ENCODE results near the gene FMN1.
"Not testable (repeated sequence)": the region's sequence is repeated elsewhere in the genome, so short reads cannot be mapped to it uniquely, and the experiment has no call there.

FMN1 gene

DNA sequence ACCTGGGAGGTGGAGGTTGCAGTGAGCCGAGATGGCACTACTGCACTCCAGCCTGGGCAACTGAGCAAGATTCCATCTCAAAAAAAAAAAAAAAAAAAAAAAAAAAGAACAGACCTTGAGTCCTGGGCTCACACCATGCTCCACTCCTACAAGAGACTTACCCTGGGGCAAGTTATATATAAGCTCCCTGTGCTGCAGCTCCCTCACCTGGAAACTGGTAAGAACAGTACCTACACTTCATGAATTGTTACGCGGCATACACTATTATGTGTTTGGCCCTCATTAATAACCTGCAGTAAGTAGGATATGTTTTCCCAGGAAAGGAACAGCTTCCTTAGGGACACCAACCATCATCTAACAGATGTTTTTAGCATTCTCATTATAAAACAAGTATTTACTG lies 119.6 kb downstream of the FMN1 start:
- H3K36me3 ChIP-seq: no peaks in the 10 kb centered on the region
- TF ChIP-seq, protein P1, sequence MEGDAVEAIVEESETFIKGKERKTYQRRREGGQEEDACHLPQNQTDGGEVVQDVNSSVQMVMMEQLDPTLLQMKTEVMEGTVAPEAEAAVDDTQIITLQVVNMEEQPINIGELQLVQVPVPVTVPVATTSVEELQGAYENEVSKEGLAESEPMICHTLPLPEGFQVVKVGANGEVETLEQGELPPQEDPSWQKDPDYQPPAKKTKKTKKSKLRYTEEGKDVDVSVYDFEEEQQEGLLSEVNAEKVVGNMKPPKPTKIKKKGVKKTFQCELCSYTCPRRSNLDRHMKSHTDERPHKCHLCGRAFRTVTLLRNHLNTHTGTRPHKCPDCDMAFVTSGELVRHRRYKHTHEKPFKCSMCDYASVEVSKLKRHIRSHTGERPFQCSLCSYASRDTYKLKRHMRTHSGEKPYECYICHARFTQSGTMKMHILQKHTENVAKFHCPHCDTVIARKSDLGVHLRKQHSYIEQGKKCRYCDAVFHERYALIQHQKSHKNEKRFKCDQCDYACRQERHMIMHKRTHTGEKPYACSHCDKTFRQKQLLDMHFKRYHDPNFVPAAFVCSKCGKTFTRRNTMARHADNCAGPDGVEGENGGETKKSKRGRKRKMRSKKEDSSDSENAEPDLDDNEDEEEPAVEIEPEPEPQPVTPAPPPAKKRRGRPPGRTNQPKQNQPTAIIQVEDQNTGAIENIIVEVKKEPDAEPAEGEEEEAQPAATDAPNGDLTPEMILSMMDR (IDR thresholded peaks at IDR 0.05; ENCODE audit: low read depth, low read length): no peak; the same call in 1 of the 2 replicates
- DNase-seq: no peak

DNA sequence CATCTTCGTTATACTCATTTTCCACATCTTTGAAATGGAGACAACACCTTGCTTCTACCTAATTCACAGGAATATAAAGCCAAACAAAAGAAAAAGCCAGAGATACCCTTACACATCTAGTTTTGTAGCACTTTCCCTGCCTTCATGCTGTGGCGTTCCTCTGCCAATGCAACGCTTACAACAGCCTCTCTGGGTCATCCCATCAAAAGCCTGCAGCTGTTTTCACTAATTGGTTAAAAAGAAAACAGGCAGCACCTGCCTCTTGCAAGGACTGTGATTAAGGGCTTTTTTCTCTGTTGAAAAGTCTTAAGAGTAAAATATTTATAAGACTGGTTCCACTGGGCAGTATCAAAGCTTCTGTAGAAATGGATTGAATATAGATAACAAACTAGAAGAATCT lies 120.3 kb downstream of the FMN1 start:
- Histone ChIP-seq H3K36me3 (no peaks in the 10 kb centered on the region), H3K27me3 (no peaks in the 10 kb centered on the region), H3K4me1 (peaks cover 6% of the 10 kb centered on the region; the same call in 1 of the 2 replicates), H3K4me3 (ENCODE audit: low read depth, low read length) (no peak overlapping the region), H3K9me3 (no peaks in the 10 kb centered on the region)
- DNase-seq: no peak
- TF ChIP-seq, protein P1 (IDR thresholded peaks at IDR 0.05; ENCODE audit: low read depth, low read length): no peak

More for the DNA sequence above, 119.6 kb downstream of the FMN1 start:
- Histone ChIP-seq H3K4me3 (ENCODE audit: low read depth, low read length) (no peak overlapping the region), H3K9me3 (no peaks in the 10 kb centered on the region), H3K4me1 (peaks cover 5% of the 10 kb centered on the region; the same call in 1 of the 2 replicates), H3K27me3 (no peaks in the 10 kb centered on the region)

DNA sequence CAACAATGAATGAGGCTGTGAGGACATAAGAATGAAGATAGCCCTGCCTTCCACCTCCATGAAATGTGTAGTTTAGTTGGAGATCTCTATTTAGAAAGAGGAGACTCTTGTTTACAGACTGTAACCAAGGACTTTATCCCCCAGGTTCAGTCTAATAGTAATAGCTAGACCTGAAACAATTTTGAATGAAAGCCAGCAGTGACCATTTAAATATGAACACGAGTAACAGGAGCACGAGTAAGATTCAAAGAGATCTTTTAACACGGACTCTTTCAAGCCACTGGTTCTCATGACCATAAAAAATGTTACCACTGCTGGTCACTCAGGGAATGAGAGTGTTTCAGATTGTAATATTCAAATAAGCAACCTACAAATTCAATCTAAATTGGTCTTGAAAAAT lies 123.1 kb downstream of the FMN1 start:
- Histone ChIP-seq H3K27me3 (no peaks in the 10 kb centered on the region), H3K4me1 (peaks cover 18% of the 10 kb centered on the region), H3K4me3 (ENCODE audit: low read depth, low read length) (no peak overlapping the region), H3K9me3 (no peaks in the 10 kb centered on the region), H3K36me3 (no peaks in the 10 kb centered on the region)
- no peak for DNase-seq
- TF ChIP-seq, protein P1 (IDR thresholded peaks at IDR 0.05; ENCODE audit: low read depth, low read length): no peak

DNA sequence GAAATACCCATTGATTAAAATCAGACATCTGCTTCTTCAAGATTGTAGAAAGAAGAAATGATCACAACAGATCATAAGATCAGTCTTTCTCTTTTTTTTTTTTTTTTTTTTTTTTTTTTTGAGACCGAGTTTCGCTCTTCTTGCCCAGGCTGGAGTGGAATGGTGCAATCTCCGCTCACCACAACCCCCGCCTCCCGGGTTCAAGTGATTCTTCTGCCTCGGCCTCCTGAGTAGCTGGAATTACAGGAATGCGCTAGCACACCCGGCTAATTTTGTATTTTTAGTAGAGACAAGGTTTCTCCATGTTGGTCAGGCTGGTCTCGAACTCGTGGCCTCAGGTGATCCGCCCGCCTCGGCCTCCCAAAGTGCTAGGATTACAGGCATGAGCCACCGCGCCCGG lies 124.6 kb downstream of the FMN1 start:
- peaks cover 18% of the 10 kb centered on the region for H3K4me1 ChIP-seq
- H3K4me3 ChIP-seq (ENCODE audit: low read depth, low read length); H3K27me3 ChIP-seq; H3K9me3 ChIP-seq; H3K36me3 ChIP-seq; DNase-seq: not testable (repeated sequence)

DNA sequence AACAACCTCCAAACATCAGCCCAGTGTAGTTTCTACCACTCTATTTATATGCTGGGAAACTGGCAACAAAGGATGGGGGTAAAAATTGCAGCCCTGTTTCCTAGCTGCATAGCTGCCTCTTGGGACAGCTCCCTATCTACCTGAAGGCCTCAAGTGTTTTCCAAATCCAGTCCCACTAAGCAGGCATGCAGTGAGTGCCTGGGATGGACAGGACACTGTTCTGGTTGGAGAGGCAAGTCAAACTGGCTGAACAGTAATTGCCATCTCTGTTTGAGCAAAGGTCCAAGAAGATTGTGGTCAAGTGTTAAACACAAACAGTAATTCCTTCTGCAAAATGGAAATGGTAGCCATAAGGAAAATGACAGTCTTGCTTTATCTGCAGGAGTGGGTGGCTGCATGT lies 125.4 kb downstream of the FMN1 start:
- TF ChIP-seq, protein P1 (IDR thresholded peaks at IDR 0.05; ENCODE audit: low read depth, low read length): no peak
- no peak for DNase-seq
- Histone ChIP-seq H3K9me3 (no peaks in the 10 kb centered on the region), H3K27me3 (no peaks in the 10 kb centered on the region), H3K4me1 (peaks cover 15% of the 10 kb centered on the region), H3K4me3 (ENCODE audit: low read depth, low read length) (no peak overlapping the region), H3K36me3 (no peaks in the 10 kb centered on the region)

DNA sequence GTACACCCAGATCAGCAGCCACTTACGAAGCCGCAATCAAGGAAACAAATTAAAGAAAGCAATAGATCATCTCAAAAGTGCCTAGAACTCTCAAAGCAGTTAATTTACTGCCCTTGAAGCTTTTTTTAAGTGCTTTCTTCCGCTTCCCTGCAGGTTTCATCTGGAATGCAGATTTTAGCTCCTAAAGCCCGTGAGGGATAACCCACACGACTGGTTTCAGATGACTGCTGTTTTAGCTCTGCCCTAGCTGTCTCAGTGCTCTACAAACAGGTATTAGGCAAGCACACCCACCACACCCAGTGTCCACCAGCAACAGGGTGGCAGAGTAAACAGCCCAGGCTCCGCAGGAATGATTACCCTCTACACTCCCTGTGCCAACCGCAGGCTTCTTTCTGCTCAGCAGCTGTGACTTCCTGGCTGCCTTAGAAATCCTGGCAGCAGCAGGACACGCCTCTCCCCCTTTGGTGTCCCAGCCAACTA lies 126.0 kb downstream of the FMN1 start:
- Histone ChIP-seq H3K27me3 (no peaks in the 10 kb centered on the region), H3K9me3 (no peaks in the 10 kb centered on the region), H3K4me3 (ENCODE audit: low read depth, low read length) (no peak overlapping the region), H3K36me3 (no peaks in the 10 kb centered on the region), H3K4me1 (peaks cover 13% of the 10 kb centered on the region)
- DNase-seq: no peak
- TF ChIP-seq, protein P1 (IDR thresholded peaks at IDR 0.05; ENCODE audit: low read depth, low read length): no peak

DNA sequence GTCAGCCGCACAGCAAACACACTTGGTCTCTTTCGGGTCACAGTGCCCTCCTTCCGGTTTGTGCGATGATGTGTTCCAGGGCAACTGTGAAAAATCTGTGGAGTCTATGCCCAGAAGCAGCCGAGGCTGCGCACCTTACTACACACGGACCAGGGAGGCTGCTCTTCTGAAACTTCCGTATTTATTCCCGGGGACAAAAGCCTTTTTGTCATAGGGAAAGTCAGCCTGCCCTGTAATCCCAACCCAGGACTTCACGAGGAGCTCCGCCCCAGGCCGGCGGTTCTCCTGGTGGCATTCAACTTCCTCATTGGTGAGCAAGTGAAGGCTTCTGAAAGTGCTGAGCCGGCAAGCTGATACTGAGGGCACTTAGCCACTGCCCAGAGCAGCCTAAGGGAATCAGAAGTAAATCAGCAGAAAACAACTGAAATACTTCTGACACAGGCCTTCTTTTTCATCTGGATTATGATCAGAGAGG lies 126.5 kb downstream of the FMN1 start:
- TF ChIP-seq, protein P1 (IDR thresholded peaks at IDR 0.05; ENCODE audit: low read depth, low read length): no peak

More for the DNA sequence above, 126.5 kb downstream of the FMN1 start:
- H3K27me3 ChIP-seq: no peaks in the 10 kb centered on the region
- peaks cover 13% of the 10 kb centered on the region for H3K4me1 ChIP-seq
- H3K36me3 ChIP-seq: no peaks in the 10 kb centered on the region
- H3K9me3 ChIP-seq: no peaks in the 10 kb centered on the region
- H3K4me3 ChIP-seq (ENCODE audit: low read depth, low read length): no peak overlapping the region
- DNase-seq: no peak
